Astrocyte (in vitro differentiated cells and primary cell): ENCODE results near the gene AHNAK.

Experiments used
- CTCF ChIP-seq: IDR thresholded peaks from 2 replicates; pipeline ENCODE4 v1.5.1; 2011; ENCODE audit warnings: low read depth, mild to moderate bottlenecking, inconsistent platforms, low read length, moderate library complexity; ENCODE audit not compliant: insufficient read depth
- EZH2 ChIP-seq: IDR thresholded peaks from 2 replicates; pipeline ENCODE4 v1.6.1; 2012; ENCODE audit warnings: mild to moderate bottlenecking, low read length, inconsistent platforms; ENCODE audit not compliant: insufficient read depth

- TF ChIP-seq EZH2, result no peak
- no peak for TF ChIP-seq CTCF
Measured at GRCh38 chr11:62461740-62462507, 84.7 kb downstream of the AHNAK start.
